Glutamatergic neuron (in vitro differentiated cells): ENCODE results near the gene STARD13. TPM values are rescaled to one million over a fixed set of nuclear protein-coding genes. Genes with fewer than 3 reads are reported as not detected.

ENCODE experiments used
- DNase-seq: peaks from one replicate; pipeline ENCODE4 v3.0.0; 2022
- H3K27ac Mint-ChIP-seq: one replicate; pipeline ENCODE4 v1.8.0; 2020; ENCODE audit warnings: mild to moderate bottlenecking, mixed read lengths, inconsistent platforms; ENCODE audit not compliant: unreplicated experiment
- H3K27me3 Mint-ChIP-seq: one replicate; pipeline ENCODE4 v1.8.0; 2020; ENCODE audit warnings: mild to moderate bottlenecking, moderate library complexity, mixed read lengths, inconsistent platforms; ENCODE audit not compliant: unreplicated experiment
- H3K36me3 Mint-ChIP-seq: one replicate; pipeline ENCODE4 v1.8.0; 2020; ENCODE audit warnings: mild to moderate bottlenecking, mixed read lengths, inconsistent platforms; ENCODE audit not compliant: unreplicated experiment
- H3K4me1 Mint-ChIP-seq: one replicate; pipeline ENCODE4 v1.8.0; 2020; ENCODE audit warnings: mild to moderate bottlenecking, low read depth, mixed read lengths, inconsistent platforms; ENCODE audit not compliant: unreplicated experiment
- H3K4me3 Mint-ChIP-seq: one replicate; pipeline ENCODE4 v1.8.0; 2020; ENCODE audit warnings: mild to moderate bottlenecking, mixed read lengths, inconsistent platforms; ENCODE audit not compliant: unreplicated experiment
- H3K9me3 Mint-ChIP-seq: one replicate; pipeline ENCODE4 v1.8.0; 2020; ENCODE audit warnings: mild to moderate bottlenecking, moderate library complexity, mixed read lengths, inconsistent platforms; ENCODE audit not compliant: unreplicated experiment
- total RNA-seq: library from RNA; stranded (reverse); fragmentation: NEBNext Ultra II Directional; extraction: Animal tissue kit (Norgen Biotek cat#: 25700); gene quantifications from one replicate; pipeline ENCODE4 v1.2.1, GENCODE V29; 2021; ENCODE audit not compliant: unreplicated experiment
- TF ChIP-seq, protein P1 (sequence below): fragments of 200-600 bp; sonication (generic); IDR thresholded peaks from one replicate; pipeline ENCODE4 v1.5.0; 2021; ENCODE audit not compliant: partially characterized antibody, unreplicated experiment

Gene STARD13
- total RNA-seq, 1 donor from 2014 or later, result 36.4 TPM

DNA sequence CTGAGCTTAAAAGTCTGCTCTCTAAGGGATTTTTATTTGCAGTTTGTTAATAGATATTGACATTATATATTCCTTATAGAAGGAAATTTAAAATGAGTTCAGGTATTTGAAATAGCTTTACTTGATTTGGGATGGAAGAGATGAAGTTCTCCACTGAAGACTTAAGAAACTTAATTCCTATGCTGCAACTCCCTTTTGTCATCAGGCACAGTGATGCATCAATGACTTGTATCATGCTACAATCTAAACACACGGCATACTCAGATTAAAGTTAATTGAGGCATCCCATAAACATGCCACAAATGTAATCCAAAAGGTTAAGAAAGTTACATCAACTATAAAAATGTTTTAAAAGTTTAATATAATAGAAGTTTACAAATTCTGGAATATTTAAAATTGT is 109.0 kb downstream of the STARD13 start:
- no peaks in the 10 kb centered on the region for H3K36me3 Mint-ChIP-seq
- no peak overlapping the region for H3K27ac Mint-ChIP-seq
- TF ChIP-seq, protein P1, sequence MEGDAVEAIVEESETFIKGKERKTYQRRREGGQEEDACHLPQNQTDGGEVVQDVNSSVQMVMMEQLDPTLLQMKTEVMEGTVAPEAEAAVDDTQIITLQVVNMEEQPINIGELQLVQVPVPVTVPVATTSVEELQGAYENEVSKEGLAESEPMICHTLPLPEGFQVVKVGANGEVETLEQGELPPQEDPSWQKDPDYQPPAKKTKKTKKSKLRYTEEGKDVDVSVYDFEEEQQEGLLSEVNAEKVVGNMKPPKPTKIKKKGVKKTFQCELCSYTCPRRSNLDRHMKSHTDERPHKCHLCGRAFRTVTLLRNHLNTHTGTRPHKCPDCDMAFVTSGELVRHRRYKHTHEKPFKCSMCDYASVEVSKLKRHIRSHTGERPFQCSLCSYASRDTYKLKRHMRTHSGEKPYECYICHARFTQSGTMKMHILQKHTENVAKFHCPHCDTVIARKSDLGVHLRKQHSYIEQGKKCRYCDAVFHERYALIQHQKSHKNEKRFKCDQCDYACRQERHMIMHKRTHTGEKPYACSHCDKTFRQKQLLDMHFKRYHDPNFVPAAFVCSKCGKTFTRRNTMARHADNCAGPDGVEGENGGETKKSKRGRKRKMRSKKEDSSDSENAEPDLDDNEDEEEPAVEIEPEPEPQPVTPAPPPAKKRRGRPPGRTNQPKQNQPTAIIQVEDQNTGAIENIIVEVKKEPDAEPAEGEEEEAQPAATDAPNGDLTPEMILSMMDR, result no peak
- no peak overlapping the region for H3K4me3 Mint-ChIP-seq
- H3K9me3 Mint-ChIP-seq, result peaks cover 3% of the 10 kb centered on the region
- peaks cover 35% of the 10 kb centered on the region for H3K4me1 Mint-ChIP-seq
- DNase-seq, result no peak
- H3K27me3 Mint-ChIP-seq, result peaks cover 2% of the 10 kb centered on the region

- no peak for DNase-seq
- H3K4me3 Mint-ChIP-seq, result no peak overlapping the region
- H3K9me3 Mint-ChIP-seq, result peaks cover 3% of the 10 kb centered on the region
- H3K4me1 Mint-ChIP-seq, result peaks cover 31% of the 10 kb centered on the region
- H3K36me3 Mint-ChIP-seq, result no peaks in the 10 kb centered on the region
- H3K27ac Mint-ChIP-seq, result no peak overlapping the region
- peaks cover 2% of the 10 kb centered on the region for H3K27me3 Mint-ChIP-seq
- TF ChIP-seq, protein P1, result no peak
Observed at GRCh38 chr13:33175991-33176390, 109.6 kb downstream of the STARD13 start.

GRCh38 chr13:33174931-33175330 is 110.6 kb downstream of the STARD13 start:
- H3K4me3 Mint-ChIP-seq, result no peak overlapping the region

DNA sequence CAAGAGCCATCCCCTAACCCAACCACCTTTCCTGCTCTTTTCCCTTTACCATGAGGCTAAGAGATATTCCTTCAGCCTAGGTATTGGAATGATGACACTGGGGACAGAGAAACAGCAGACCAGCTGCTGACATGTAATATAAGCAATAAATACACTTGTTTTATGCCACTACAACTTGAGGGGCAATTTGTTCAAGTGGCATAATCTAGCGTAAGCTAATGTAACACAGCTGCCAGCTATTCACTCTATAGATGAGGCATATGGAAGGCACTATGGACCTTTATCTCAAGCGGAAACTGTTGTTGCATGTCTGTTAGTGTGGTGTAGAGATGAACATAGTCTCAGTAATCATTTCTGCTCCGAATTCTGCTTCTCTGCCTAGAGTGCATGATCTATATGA is 111.1 kb downstream of the STARD13 start:
- Mint-ChIP-seq H3K4me3 (peak overlapping the region; percentile 22), H3K27me3 (peaks cover 2% of the 10 kb centered on the region), H3K4me1 (peaks cover 20% of the 10 kb centered on the region), H3K27ac (peak overlapping the region; percentile 24), H3K9me3 (peaks cover 3% of the 10 kb centered on the region), H3K36me3 (no peaks in the 10 kb centered on the region)
- TF ChIP-seq, protein P1, result no peak
- no peak for DNase-seq

More at GRCh38 chr13:33174931-33175330, 110.6 kb downstream of the STARD13 start:
- H3K27ac Mint-ChIP-seq, result no peak overlapping the region
- peaks cover 22% of the 10 kb centered on the region for H3K4me1 Mint-ChIP-seq
- no peak for DNase-seq
- H3K36me3 Mint-ChIP-seq, result no peaks in the 10 kb centered on the region
- H3K9me3 Mint-ChIP-seq, result peaks cover 3% of the 10 kb centered on the region
- H3K27me3 Mint-ChIP-seq, result peaks cover 2% of the 10 kb centered on the region
- TF ChIP-seq, protein P1, result no peak

DNA sequence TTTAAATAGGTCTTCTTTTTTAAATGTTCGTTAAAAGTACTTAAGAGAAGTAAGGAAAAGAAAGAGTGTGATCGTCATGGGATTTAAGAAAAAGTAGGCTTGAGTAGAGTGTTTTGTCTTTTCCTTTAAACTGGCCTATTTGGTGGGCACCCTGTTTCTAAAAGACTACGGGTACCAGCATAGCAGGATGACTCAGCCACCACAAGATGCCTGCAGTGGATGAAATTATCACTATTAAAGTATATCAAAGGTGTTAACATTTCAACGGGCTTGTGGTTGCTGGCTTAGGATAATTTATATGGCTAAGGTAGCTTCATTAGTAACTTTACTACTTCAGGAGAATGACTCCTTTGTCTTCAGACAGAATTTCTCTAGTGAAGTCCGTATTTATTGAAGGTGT is 112.6 kb downstream of the STARD13 start:
- Mint-ChIP-seq H3K9me3 (peaks cover 3% of the 10 kb centered on the region), H3K4me1 (peaks cover 20% of the 10 kb centered on the region), H3K27me3 (peaks cover 2% of the 10 kb centered on the region), H3K4me3 (no peak overlapping the region), H3K36me3 (no peaks in the 10 kb centered on the region), H3K27ac (no peak overlapping the region)
- TF ChIP-seq, protein P1, result no peak
- no peak for DNase-seq
